Stimulated activated naive CD8-positive, alpha-beta T cell treated with anti-CD3 and anti-CD28 coated beads, Interleukin-15, Interleukin-2, amounts not matched to agents 100 U/mL and 50 U/mL, for 24 hours (primary cell): Measurements from ENCODE around the gene CHRNG.

Experiments used
- ATAC-seq: fragments of 150-1000 bp; cut with Tn5 transposase; one replicate; pipeline ENCODE4 v1.10.0; 2021
- DNase-seq: peaks from one replicate; pipeline ENCODE4 v3.0.0; 2021

CHRNG gene

DNA sequence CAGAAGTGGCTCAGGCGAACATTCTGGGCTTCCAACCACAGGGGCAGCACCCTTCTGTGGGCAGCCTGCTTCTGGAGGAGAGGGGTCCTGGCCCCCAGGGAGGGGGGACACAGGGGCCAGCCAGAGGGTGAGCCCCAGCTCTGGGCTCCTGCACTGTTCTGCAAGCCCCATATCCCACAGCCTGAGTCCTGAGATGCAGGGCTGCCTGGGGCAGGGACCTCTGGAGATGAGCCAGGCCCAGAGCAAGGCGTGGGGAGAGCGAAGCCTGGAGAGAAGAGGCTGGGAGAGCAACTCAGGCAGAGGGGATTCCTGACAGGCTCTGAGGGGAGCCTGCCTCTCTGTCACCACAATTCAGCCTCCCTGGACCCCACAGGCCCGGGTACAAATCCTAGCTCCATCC, 32.8 kb upstream of the CHRNG start:
- ATAC-seq (no peak), DNase-seq (no peak)

DNA sequence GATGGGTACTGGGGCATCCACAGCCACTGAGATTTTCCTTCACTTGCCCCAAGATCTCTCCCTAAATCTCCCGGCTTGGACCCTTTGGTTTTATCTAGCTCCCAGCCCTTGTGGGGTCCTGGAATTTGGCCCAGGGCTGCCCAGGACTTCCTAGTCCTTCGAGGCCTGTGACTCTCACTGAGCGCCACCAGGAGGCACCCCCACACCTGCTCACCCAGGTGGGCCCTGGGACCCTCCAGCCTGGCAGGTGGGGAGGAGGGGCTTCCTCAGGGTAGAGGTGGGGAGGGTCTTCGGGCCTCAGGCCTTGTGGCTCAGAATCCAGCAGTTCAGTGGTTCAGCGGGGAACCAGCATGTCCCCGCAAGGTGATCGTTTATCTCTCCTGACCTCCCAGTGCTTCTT, 31.2 kb upstream of the CHRNG start:
- ATAC-seq, result no peak
- DNase-seq, result no peak

DNA sequence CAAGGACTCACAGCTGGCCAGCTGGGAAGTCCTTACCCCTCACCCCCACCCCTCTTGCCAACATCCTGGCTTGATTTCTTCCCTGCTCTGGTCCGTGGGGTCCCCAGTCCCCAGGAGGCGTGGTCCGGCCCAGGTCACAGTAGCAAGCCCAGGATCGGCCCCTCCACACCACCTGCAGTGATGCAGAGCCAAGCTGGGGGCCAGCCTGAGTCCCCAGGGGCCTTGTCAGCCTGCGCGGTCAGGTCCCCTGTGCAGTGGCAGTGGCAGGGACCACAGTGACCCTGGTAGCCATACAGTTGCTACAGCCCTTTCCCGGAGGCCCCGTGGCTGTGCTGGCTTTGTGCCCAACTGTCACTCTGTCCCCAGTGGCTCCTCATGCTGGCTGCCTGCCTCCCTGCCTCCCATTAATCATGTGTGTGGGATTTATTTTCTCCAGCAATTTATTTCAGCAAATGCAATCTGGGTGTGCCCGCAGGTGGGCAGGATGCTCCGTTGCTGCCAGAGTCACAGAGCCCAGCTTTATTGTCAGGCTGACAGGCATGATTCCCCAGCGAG, 28.1 kb upstream of the CHRNG start:
- no peak for DNase-seq
- no peak for ATAC-seq

DNA sequence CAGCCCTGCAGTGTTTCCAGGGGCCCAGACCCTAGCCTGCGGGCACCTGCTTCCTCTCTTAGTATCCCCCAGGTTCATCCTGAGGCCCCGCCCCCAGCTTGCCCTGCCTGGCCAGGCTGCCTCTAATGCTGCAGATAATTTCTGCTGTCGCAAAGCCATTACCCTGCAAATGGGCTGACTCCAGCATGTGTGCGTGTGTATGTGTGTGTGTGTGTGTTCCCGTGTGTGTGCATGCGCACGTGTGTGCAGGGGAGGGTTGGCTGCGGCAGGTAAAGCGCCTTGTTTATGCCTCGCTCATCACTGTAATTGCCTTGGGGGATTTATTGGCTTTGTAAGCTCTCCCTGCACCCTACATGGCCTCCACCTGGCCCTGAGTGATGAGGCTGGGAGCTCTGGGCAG, 26.9 kb upstream of the CHRNG start:
- DNase-seq (no peak), ATAC-seq (no peak)

DNA sequence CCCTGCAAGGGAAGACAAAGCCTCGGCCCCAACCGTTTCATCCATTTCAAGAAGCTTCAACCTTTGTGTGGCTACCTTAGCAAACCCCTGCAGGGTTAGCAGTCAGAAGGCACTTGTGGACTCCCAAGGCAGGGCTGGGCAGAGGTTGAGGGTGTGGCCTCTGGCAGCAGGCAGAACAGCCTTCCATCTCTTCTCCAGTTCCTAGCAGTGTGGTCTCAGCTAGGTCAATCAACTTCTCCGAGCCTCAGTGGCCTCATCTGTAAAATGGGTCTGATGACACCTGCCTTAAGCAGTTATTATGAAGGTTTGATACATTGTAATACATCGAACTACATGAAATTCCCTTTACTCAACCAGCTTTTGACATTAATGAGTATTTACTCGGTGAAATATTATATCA, 26.1 kb upstream of the CHRNG start:
- ATAC-seq (no peak), DNase-seq (no peak)

DNA sequence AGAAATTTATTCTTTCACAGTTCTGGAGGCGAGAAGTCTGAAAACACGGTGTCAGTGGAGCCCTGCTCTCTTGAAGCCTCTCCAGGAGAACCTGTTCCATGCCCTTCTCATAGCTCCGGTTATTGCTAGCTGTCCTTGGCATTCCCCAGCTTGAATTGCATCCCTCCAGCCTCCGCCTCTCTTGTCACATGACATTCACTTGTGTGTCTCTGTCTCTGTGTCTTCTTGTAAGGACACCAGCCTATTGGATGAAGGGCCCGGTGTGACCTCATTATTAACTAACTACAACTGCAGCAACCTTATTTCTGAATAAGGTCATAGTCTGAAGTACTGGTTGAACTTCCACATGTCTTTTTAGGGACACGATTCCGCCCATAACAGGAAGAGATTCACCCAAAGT, 23.9 kb upstream of the CHRNG start:
- DNase-seq (no peak), ATAC-seq (no peak)

DNA sequence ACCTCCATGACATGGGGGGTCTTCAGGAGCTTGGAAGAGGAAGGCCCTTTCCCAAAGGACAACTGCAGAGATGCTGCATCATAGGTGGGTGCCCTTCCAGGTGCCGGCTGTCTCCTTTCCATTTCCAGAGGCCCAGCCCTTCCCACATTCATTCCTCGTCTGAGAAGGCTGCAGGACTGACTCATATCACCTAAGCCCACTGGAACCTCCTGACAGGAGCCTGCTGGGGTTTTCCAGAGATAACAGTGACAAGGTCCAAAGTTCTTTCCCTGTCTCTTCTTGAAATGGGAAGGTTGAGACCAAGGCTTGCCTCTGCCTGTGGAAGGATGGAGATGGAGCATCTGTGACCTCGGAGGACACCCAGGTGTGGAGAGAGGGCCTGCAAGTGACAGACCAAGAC, 22.9 kb upstream of the CHRNG start:
- ATAC-seq (no peak), DNase-seq (no peak)

DNA sequence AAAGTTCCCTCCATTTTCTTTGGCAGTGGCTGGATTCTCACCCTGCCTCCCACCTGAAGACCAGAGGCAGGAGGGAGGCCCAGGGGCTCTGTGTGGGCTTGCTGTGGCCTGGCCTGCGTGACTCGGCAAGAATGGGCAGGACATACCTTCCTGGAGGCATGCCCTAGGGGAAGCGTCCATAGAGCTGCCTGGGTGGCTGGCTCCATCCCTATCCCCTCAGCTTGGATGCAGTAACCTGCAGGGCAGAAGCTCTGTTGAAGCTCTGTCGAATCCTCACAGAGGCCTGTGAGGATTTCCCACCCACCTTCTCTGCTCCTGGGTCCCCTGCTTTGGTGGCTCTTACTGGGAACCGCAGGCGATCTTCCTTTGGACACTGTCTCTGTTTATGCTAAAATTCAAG, 20.6 kb upstream of the CHRNG start:
- ATAC-seq, result no peak
- DNase-seq, result no peak

DNA sequence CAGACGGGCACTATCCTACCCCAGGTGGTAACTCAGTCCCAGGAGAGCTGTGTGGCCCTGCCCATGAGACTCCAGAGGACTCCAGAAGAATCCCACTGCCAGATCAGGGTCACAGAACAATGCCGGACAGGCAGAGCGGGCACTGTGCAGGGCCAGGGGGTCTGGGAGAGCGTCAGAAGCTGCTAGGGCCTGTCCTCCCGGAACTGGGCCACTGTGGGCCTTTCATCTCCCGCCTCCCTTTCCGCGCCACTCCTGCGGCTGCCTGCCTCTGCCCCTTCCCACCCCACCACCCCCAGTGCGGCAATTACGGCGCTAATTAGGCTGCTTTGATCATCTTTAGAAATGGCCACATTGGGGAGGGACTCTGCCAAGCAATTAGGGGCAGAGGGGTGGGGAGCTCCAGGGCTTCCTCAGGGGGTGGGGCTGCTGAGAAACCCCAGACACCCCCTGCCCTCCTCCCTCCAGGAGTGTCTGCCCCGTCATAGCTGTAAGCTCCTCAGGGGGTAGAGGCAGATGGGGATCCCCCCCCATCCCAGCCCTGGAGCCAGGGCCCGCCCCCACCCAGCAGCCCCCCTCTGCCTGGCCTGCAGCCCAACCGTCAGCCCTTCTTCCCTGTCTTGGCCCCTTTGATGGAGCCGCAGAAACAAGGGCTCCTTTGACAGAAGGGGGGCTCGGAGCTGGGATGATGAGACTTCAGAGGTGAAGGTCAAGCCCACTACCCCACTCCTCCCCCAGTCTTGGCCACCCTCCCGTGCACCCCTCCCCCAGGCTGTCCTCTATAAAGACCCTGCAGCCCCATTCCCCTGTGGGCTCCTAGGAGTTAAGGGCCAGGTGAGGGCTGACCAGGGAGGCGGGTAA, 19.7 kb upstream of the CHRNG start, which contains the start of gene PRSS56:
TSS of gene PRSS56 (plus strand) at position 808 of the 858 bp plus-strand sequence. CDS start 211 bp downstream, outside the sequence.
- ATAC-seq, result no peak
- no peak for DNase-seq

DNA sequence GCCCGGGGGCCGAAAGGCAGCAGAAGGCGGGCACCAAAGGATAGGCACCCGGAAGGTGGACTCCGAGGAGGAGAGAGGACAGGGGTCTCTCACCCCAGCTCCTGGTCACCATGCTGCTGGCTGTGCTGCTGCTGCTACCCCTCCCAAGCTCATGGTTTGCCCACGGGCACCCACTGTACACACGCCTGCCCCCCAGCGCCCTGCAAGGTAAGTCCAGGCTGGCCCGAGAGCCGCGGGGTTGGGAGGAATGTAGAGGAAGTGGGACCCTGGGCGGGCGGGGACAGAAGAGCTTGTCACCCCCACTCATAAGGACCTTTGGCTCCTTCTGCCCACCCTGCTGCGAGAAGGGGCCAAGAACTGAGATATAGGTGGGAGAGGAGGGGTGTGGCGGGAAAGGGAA, 19.0 kb upstream of the CHRNG start:
- DNase-seq (no peak), ATAC-seq (no peak)

DNA sequence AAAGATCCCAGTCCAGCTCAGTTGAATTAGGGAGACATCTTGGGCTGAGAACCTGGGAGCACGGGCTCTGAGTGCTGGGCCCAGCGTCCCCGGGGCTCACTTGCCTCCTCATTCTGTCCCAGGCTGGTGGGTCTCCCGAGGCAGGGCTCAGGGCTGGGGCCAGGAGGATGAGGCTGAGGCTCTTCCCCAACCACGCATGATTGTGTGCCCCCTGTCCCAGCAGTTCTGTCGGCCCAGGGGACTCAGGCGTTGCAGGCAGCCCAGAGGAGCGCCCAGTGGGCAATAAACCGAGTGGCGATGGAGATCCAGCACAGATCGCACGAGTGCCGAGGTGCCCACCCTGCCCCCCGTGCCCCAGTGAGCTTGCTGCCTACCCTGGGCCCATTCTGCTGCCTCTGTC, 18.4 kb upstream of the CHRNG start:
- no peak for ATAC-seq
- no peak for DNase-seq

DNA sequence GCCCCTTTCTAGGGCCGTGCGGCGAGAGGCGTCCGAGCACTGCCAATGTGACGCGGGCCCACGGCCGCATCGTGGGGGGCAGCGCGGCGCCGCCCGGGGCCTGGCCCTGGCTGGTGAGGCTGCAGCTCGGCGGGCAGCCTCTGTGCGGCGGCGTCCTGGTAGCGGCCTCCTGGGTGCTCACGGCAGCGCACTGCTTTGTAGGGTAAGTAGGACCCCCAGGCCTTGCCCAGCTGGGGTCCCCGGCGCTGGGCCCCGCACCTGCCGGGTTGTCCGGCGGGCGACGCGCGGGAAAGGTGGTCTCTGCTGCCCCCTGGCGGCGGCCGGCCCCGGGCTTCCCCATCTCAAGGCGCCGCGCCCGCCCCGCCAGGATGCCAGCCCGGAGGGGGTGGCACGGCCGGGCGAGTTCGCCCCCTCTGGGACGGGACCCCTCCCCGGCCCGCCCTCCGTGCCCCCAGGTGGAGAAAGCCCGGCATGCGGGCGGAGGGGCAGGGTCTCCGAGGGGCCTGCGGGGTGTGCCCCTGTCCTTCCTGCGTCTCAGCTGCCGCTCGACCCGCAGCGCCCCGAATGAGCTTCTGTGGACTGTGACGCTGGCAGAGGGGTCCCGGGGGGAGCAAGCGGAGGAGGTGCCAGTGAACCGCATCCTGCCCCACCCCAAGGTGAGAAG, 17.4 kb upstream of the CHRNG start:
- peak; percentile 40 for ATAC-seq
- DNase-seq, result peak; percentile 84

DNA sequence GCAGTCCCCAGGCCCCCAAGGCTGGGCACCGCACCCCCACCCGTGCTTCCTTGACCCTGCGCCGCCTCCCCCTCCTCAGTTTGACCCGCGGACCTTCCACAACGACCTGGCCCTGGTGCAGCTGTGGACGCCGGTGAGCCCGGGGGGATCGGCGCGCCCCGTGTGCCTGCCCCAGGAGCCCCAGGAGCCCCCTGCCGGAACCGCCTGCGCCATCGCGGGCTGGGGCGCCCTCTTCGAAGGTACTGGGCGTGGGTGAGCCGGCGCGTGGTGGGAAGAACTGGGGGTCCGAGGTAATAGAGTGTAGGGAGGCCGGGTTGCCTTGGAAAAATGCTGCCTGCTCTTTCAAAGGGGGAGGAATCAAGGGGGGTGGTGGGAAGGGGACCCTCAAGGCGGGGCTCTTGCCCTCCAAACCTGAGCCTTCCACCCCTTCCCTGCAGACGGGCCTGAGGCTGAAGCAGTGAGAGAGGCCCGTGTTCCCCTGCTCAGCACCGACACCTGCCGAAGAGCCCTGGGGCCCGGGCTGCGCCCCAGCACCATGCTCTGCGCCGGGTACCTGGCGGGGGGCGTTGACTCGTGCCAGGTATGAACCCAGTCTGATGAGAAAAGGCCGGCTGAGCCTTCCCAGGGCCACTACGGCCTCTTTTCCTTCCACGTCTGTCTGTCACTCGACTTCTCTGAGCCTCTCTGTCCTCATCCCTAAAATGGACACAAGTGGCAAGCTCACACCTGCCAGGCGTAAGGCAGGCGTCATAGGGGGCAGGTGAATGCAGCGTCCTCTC, 16.7 kb upstream of the CHRNG start:
- no peak for ATAC-seq
- no peak for DNase-seq

DNA sequence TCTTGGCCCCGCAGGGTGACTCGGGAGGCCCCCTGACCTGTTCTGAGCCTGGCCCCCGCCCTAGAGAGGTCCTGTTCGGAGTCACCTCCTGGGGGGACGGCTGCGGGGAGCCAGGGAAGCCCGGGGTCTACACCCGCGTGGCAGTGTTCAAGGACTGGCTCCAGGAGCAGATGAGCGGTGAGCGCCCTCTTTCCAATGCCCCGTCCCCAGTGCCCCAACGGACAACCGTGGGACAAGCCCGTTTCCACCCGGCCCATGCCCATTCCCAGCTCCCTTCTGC, 16.1 kb upstream of the CHRNG start:
- ATAC-seq, result no peak
- DNase-seq, result no peak

DNA sequence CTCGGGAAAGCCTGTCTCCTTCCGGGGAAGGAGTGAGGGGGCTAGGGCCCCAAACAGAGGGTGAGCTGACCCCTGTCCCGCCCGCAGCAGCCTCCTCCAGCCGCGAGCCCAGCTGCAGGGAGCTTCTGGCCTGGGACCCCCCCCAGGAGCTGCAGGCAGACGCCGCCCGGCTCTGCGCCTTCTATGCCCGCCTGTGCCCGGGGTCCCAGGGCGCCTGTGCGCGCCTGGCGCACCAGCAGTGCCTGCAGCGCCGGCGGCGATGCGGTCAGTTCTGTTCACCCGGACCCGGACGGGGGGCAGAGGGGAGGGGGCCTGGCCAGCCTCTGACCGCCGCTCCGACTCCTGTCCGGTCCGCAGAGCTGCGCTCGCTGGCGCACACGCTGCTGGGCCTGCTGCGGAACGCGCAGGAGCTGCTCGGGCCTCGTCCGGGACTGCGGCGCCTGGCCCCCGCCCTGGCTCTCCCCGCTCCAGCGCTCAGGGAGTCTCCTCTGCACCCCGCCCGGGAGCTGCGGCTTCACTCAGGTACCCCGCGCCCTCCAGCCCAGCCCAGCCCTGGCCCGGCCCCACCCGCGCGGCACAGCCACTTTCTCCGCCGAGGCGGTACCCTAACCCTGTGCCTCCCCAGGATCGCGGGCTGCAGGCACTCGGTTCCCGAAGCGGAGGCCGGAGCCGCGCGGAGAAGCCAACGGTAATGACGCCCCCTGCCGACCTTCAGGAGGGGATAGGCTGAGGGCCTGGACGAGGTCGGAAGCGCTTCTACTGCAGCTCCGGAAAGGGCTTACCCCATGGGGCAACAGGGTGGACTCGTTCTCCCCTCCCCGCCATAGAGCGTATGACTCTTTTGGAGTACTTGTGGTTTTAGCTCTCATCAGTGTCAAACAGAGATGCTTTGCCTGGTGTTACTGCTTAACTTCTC, 15.6 kb upstream of the CHRNG start:
- peak; percentile 58 for ATAC-seq

DNA sequence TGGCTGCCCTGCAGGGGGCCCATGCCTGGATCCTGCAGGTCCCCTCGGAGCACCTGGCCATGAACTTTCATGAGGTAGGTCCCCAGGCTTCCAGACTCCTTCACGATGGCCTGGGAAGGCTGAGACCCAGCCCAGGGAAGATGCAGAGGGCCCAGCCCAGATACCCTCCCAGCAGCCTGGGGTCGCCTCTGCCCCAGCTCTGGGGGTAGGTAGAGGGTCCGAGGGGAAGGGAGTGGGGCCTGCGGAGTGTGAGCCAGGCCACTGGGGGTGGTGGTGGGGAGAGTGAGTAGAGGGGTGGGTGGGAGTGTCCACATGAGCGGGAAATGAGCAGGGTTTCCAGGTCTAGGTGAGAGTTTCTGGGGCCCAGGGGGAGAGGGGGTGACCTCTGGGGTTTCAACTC, 14.7 kb upstream of the CHRNG start:
- ATAC-seq, result no peak
- DNase-seq, result no peak

More for the DNA sequence above, 15.6 kb upstream of the CHRNG start:
- DNase-seq, result peak; percentile 60

DNA sequence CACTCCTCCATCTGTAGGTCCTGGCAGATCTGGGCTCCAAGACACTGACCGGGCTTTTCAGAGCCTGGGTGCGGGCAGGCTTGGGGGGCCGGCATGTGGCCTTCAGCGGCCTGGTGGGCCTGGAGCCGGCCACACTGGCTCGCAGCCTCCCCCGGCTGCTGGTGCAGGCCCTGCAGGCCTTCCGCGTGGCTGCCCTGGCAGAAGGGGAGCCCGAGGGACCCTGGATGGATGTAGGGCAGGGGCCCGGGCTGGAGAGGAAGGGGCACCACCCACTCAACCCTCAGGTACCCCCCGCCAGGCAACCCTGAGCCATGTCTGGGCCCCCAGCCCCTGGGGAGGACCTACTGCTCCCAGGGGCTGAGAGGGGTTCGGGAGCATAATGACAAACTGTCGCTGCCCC, 14.3 kb upstream of the CHRNG start:
- DNase-seq (no peak), ATAC-seq (no peak)

DNA sequence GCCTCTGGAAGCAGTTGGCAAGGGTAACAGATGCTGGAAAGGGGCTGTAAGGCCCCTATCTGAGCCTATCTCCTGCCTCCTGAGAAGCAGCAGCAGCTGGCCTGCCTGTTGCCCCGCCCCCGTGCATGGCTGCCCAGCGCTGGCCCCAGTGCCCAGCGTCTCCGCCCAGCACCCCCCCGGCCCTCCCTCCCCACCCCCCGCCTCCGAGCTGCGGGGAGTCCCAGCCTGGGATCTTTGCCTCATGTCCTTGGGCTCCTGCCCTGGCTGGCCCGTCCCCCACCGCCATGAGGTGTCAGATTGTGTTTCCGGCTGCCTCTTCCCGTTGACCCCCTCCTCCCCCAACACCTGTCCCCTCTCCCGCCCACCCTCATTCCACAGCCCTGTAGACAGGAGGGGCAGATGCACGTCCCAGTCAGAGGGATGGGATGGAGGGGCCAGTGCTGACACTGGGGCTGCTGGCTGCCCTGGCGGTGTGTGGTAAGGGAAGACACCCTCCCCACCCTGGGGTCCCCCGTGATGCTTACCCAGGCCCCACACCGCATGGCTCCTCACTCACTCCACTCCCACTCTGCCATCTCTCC, 13.6 kb upstream of the CHRNG start, which contains the start of gene CHRND:
TSS of gene CHRND (plus strand) at position 370 of the 581 bp plus-strand sequence. CDS start at position 426, 56 bp downstream.
- no peak for ATAC-seq
- no peak for DNase-seq

DNA sequence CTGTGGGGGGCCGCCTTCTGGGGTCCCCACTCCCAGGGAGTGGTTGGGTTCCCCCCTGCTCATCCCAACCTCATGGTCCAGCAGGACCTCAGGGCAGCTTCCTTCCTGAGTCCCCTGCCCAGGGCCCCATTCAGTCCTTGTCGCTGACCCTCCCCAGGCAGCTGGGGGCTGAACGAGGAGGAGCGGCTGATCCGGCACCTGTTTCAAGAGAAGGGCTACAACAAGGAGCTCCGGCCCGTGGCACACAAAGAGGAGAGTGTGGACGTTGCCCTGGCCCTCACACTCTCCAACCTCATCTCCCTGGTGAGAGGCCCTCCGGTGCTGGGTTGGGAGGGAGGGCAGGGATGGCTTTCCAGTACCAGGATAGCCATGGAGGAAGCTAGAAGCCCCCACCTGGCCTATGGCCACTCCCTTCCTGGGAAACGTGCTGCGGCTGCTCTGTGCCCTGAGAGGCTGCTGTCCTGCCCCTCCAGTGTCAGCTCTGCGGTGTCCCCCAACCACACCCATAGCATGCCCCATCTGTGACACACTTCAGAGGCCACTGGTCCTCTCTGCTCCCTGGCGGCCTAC, 13.0 kb upstream of the CHRNG start:
- ATAC-seq (no peak), DNase-seq (no peak)

DNA sequence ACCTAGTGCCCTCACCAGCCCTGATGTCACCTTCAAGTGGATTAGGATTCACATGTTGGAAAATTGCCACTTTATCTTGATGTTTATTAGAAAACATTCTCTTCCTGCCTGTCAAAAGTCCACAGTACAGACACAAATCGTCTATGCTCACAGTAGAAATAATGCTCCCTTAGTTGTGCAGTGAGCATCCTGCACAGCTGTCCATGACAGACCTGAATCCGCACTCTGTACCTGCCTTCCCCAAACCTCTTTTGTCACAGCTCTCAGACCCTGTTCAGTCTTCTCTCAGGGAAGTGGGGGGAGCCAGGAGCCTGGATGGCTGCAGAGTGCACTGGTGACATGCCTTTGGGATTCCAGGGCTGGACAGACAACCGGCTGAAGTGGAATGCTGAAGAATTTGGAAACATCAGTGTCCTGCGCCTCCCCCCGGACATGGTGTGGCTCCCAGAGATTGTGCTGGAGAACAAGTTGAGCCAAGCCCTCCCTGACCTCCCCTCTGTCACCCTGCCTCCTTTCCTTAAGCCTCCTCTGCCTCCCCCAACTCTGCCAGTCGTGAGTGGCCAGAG, 11.5 kb upstream of the CHRNG start:
- no peak for DNase-seq
- no peak for ATAC-seq
